Endometrium (tissue), 2 donors: Measurements from ENCODE around the gene TMTC1.
A peak's percentile ranks its signal among the peaks of the same experiment; 100 is the strongest.

Experiments
- FAIRE-seq: peaks from 2 replicates; lab custom pipeline; 2012; peaks lifted over from hg19 to GRCh38; lab: Jason Lieb, UNC
- donor health status: control.
- donor health status: control.

Gene TMTC1

DNA sequence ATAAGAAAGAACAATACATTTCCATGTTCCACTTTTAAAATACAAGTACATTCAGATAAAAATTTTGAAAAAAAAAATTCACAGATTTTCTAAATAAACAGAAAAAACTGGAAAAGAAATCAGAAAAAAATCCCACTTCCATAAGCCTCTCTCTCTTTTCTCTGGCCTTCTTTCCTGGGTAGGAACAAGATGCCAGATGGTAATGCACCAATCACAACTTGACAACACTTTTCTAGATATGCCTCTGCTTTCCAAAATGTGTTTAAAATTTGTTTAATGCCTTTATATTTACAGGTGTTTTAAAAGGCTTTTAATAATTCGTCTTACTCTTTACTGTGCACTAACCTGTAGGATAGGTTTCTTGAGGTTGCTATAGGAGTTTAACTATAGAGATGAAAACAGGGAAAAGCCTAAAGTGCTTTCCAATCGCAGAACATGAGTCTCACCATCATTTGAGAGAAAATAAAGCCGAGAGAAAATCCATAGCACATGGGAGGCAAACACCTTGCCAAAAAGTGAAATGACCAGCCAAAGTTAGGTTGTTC is 74.2 kb downstream of the TMTC1 start:
- FAIRE-seq, result no peak

DNA sequence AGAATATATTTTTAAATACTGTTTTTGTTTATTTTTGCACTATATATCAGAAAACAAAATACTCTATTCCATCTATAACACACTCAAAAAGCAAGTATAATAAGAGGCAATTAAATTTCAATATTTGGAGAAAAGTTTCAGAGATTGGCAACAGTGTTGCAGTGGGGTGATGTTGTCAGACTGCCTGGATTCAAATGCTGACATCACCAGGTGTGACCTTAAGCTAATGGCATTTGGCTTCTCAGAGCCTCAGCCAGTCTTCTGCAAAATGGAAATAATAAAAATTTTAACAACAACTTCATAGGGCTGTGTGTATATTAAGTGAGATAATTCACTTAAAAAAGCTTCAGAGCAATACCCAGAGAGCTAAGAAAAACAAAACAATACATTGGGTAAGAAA is 74.7 kb downstream of the TMTC1 start:
- FAIRE-seq, result no peak

DNA sequence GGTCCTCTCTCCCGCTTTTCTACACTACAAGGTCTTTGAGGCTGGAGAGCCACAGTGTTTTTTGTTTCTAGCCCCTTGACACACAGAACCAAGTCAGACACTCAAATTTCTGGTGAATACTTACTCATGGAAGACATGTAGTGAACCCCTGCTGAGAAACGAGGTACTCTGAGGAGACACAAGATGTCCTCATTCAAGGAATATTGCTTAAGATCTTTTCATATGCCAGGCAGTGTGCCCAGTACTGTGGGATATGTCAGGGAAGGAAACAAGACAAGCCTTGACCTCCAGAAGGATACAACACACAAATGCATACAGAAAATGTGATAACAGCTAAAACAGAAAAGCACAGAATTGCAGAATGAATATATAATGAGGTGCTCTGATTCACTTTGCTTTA is 75.9 kb downstream of the TMTC1 start:
- FAIRE-seq, result no peak

DNA sequence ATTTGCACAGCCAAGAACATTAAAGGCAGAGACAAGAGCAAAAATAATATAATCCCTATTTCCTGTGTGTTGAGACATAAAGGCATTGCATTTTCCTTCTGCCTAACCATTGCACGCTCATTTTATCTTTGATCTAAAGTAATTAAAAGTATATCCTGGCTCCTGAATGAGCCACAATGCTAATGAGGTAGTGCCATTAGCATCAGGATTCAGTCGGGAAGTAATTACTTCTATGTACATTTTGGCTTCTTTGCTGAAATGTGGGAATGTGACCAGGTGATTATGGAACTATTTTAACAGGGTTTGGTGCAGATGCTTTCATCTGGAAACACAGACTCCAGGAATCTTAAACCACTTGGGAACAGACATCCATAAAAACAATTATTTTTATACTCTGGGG is 77.4 kb downstream of the TMTC1 start:
- FAIRE-seq, result no peak

- no peak for FAIRE-seq
Observed at GRCh38 chr12:29703528-29703927, 80.2 kb downstream of the TMTC1 start.

DNA sequence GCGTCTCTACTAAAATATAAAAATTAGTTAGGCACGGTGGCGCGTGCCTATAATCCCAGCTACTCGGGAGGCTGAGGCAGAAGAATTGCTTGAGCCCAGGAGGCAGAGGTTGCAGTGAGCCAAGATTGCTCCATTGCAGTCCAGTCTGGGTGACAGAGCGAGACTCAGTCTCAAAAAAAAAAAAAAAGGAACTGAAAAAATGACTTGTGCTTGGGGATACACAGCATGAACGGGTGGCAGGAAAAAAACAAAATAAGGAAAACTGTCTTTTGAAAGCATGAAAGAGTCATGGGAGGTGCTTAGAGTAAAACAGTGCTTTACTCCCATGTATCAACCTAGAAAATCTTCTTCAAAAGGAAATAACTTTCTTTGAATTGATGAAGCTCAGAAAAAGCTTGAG is 80.8 kb downstream of the TMTC1 start:
- no peak for FAIRE-seq

DNA sequence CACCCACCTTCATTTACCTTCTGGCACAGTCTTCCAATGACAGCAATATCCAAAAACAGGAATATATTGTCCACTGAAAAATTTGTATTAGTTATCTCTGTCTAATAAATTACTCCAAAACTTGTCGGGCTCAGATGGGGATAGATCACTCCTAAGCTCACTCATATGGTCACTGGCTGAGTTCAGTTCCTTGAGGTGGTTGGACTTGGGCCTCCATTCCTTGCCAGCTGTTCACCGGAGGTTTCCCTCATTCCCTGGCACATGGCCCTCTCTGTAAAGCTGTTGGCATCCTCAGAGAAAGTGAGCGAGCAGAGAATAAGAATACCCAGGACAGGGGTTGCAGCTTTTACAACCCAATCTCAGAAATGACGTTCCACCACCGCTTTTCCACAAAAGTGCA is 81.5 kb downstream of the TMTC1 start:
- no peak for FAIRE-seq

GRCh38 chr12:29700761-29701481 is 82.8 kb downstream of the TMTC1 start:
- no peak for FAIRE-seq

DNA sequence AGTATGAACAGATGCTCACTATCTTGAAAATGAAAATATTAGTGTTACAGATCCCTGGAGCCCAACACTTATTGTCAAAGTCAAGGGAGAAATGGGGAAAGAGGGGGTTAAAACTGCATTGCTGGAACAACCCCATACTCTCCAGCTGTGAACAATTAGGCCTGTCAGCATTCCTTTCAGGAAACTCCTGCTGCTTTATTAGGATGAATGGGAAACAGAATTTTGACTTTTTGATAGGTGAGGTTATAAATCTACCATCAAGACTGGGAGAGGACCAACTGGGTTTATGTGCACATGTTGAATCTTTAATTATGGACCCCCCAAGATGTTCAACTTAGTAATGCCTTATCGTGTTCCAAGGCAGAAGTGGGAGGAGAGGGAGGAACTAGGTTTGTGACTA is 85.0 kb downstream of the TMTC1 start:
- FAIRE-seq, result peak; percentile 70

DNA sequence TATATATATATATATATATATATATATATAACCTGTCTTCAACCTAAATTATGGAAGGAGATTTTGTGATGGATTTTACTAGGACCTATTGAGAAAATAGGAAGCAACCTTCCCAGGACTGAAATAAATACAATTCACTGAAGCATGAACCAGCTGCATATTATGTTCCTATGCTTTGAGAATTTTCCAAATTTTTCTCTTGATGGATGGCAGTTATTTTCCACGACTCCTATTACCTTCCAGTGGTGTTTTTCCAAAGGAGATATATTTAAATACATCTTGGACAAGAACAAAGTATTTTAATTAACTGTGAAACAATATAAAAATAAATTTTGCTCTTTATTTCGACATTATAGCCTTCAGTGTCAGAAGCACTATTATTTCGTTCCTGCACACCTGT is 87.9 kb downstream of the TMTC1 start:
- no peak for FAIRE-seq

- FAIRE-seq, result no peak
Observed at GRCh38 chr12:29695026-29695425, 88.7 kb downstream of the TMTC1 start.

- FAIRE-seq, result no peak
Observed at GRCh38 chr12:29694002-29694401, 89.7 kb downstream of the TMTC1 start.

DNA sequence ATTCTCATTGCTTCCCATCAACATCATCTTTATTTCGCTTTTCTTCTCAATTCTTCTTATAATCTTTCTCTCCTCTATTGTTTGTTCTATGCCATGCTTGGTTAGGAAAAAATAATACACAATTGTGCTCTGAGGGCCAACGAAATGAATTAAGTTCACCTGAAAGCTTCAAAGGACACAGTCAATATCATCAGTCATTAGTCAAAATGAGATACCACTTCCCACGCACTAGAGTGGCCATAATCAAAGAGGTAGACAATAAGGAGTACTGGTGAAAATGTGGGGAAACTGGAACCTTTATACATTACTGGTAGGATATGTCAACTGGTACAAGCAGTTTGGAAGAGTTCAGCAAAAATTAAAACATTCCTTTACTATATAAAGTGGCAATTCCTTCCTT is 91.5 kb downstream of the TMTC1 start:
- FAIRE-seq, result no peak

- no peak for FAIRE-seq
Observed at GRCh38 chr12:29691161-29691854, 92.4 kb downstream of the TMTC1 start.

DNA sequence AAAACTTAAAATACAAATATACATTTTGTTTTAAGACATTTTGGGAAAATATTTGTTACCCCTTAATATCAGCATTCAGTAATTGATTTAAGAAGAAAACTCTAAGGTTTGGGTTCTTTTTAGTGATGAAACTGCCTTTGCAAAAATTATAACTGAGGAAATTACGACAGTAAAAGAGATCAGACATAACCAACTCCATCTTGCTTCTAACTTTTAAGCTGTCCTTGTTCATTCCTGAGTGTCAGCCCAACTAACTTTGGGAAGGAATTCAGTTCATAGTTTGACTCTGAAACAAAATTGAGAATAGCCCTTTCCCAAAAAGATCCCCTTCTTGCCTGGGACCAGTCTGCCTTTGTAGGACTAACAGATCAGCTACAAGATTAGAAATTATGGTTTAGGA is 93.0 kb downstream of the TMTC1 start:
- FAIRE-seq, result no peak

DNA sequence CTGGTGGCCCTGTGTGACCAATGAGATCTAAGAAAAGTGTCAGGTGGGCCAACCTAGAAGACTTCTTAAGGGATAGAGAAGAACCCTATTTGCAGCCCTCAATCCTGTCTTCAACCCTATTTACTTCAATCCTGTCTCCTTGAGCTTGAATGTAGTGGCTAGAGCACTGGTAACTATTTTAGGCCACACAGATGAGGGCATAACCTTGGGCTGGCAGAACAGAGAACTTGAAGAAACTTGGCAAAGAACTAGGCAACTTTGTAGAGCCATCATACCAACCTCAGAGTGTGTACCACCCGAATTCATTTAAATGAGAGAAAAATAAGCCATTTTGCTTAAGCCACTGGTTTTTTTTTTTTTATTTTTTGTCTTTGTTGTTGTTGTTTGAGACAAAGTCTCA is 94.8 kb downstream of the TMTC1 start:
- FAIRE-seq, result no peak

- FAIRE-seq, result no peak
Observed at GRCh38 chr12:29682088-29682487, 101.7 kb downstream of the TMTC1 start.

GRCh38 chr12:29681370-29681769 is 102.4 kb downstream of the TMTC1 start:
- FAIRE-seq, result no peak

DNA sequence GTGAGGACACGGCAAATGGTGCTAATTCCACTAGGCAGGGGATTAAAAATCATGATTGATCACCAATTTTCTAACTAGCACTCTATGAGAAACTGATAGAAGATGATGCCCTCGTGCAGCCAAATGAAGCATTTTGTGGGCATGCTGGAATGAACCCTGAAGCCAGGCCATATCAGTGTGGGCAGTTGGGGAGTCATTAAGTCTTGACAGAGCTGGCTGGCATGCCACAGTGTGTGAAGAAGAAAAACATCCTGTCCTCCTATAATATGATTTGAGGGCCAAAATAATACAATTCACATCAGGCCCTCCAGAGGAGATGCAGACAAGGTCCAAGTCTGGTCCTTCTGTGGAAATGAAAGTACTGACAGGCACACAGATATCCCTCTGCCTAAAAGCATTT is 107.1 kb downstream of the TMTC1 start:
- FAIRE-seq, result no peak

DNA sequence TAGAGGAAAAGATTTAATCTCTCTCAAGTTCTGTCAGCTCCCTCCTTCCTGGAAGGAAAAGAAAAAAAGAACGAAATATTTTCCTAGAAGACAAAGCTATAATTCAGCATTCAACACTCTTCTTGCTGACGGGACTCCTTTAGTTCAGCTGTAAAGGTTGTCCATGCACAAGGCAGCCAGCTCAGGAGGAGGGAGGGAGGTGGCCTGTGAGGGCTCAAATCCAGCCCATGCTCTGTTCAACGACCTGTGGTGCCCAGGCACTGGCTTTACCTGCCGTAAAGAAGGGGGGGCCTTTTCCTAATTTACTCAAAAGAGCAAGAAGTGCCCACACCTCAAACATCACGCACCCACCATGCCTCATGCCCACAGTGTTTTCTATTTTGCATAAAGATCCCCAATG is 109.3 kb downstream of the TMTC1 start:
- no peak for FAIRE-seq

DNA sequence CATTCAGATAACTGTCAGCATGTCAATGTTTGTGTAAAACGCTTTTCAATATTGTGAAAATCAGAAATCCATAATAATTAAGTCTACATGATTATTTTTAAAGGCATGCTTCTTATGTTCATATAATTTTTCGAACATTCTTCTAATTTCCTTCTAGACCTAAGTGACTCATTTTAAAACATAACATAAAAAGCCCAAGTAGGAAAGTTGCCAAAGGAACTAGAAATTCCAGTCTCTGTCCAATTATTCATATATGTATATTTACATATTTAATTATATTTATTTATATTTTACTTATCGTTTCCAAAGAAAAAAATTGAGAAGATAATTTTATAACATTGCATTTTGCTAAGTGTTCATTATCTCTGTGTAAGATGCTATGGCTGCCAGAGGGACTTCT is 110.4 kb downstream of the TMTC1 start:
- FAIRE-seq, result peak; percentile 43

- FAIRE-seq, result no peak
Observed at GRCh38 chr12:29672580-29672979, 111.2 kb downstream of the TMTC1 start.

GRCh38 chr12:29671742-29672141 is 112.0 kb downstream of the TMTC1 start:
- no peak for FAIRE-seq

DNA sequence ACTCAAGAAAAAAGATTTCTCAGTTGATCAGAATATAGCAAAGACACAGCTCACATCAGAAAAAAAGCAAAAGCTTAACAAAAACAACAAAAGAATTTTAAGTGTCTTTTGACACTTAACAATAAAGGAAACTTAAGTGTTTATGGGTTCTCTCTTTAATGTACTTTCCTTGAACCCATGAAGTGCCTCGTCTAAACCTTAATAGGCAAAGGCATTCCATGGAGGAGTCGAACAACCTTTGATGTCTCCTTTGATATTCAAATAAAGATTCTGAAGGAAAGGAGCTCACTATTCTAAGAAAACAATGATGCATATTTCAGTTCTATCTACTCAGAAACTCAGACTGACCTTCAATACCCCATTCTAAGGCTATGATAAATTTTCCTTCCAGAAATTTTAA is 116.7 kb downstream of the TMTC1 start:
- peak; percentile 54 for FAIRE-seq
